ENCODE data around the gene CD300LB.

CD300LB gene

DNA sequence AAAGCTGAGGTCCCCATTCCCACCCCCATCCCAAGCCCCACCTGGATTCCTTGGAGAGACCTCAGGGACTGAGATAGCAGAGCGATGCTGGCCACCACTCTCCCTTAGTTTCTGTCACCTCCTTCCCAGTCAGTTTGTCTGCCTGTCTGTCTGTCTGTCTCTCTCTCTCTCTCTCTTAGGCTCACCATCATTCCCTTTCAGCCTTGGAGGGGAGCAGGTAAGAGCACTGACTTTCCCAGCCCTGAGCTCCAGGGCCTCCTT lies 5.9 kb downstream of the CD300LB start:
- Histone ChIP-seq H3K9me2 (replicated peaks; ENCODE audit: low read depth, low read length) (no peaks in the 10 kb centered on the region), H3K27me3 (ENCODE audit: insufficient read depth, low read length, poor library complexity, severe bottlenecking) (no peaks in the 10 kb centered on the region), H3K36me3 (ENCODE audit: insufficient read depth, low read length) (no peaks in the 10 kb centered on the region), H4K20me1 (ENCODE audit: insufficient read depth, low read length, poor library complexity, severe bottlenecking) (no peaks in the 10 kb centered on the region), H3K4me3 (ENCODE audit: low read length, poor library complexity, severe bottlenecking) (no peak overlapping the region), H3K4me1 (ENCODE audit: insufficient read depth, low read length, poor library complexity, severe bottlenecking) (no peaks in the 10 kb centered on the region), H3K9ac (ENCODE audit: low read depth, low read length, poor library complexity, severe bottlenecking) (no peak overlapping the region), H3F3A (ENCODE audit: low read depth) (no peaks in the 10 kb centered on the region), H3K4me2 (ENCODE audit: low read depth, low read length, poor library complexity, severe bottlenecking) (no peak overlapping the region), H2AFZ (ENCODE audit: low read length) (no peak overlapping the region), H3K9me3 (ENCODE audit: insufficient read depth, low read depth, low read length) (no peaks in the 10 kb centered on the region), H3K79me2 (ENCODE audit: insufficient read depth, low read length) (no peaks in the 10 kb centered on the region)
- no peak for TF ChIP-seq EZH2phosphoT487 (IDR thresholded peaks at IDR 0.05; ENCODE audit: borderline replicate concordance)
- TF ChIP-seq, protein P1, sequence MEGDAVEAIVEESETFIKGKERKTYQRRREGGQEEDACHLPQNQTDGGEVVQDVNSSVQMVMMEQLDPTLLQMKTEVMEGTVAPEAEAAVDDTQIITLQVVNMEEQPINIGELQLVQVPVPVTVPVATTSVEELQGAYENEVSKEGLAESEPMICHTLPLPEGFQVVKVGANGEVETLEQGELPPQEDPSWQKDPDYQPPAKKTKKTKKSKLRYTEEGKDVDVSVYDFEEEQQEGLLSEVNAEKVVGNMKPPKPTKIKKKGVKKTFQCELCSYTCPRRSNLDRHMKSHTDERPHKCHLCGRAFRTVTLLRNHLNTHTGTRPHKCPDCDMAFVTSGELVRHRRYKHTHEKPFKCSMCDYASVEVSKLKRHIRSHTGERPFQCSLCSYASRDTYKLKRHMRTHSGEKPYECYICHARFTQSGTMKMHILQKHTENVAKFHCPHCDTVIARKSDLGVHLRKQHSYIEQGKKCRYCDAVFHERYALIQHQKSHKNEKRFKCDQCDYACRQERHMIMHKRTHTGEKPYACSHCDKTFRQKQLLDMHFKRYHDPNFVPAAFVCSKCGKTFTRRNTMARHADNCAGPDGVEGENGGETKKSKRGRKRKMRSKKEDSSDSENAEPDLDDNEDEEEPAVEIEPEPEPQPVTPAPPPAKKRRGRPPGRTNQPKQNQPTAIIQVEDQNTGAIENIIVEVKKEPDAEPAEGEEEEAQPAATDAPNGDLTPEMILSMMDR (conservative IDR thresholded peaks at IDR 0.05; ENCODE audit: low read length): no peak

DNA sequence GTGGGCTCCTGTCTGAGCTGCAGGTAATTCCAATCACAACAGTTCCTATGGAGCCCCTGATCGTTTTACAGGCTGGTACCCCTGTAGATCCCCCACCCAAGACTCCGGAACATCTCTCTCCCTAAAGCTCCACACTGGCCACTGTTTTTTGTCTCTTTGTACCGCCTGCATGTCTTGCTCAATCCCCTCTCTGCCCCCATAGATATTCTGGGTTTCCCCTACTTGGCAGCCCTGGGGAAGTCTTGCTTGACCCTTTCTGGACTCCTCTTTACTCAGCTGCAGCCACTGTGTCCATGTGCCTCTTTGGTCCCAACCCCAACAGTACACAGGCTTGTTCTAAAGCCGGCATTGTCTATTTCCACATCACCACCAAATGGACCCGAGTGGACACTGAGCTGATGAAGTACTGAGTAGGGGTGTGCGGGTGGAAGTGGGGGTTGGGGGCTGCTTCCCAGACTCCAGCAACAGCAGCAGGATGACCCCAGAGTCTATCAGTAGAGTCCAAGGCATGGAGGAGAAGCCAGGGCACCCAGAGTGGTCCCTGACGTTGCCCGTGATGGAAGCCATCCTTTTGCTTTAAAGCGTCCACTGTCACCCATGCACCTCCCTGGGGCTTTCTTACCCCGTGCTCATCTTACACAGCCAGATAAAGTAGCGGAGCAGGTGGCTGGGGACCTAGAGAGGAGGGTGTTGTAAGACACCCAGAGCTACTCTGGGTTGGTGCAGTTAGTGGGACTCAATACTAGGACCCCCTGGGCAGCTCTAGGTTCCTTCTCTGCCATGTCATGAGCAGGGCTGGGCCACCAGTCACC lies 6.4 kb downstream of the CD300LB start:
- H4K20me1 ChIP-seq (ENCODE audit: insufficient read depth, low read length, poor library complexity, severe bottlenecking): no peaks in the 10 kb centered on the region
- no peak overlapping the region for H3K9ac ChIP-seq (ENCODE audit: low read depth, low read length, poor library complexity, severe bottlenecking)
- H3K4me2 ChIP-seq (ENCODE audit: low read depth, low read length, poor library complexity, severe bottlenecking): no peak overlapping the region
- no peaks in the 10 kb centered on the region for H3K9me2 ChIP-seq (replicated peaks; ENCODE audit: low read depth, low read length)
- H3K4me1 ChIP-seq (ENCODE audit: insufficient read depth, low read length, poor library complexity, severe bottlenecking): no peaks in the 10 kb centered on the region
- TF ChIP-seq EZH2phosphoT487 (IDR thresholded peaks at IDR 0.05; ENCODE audit: borderline replicate concordance): no peak
- TF ChIP-seq, protein P1 (conservative IDR thresholded peaks at IDR 0.05; ENCODE audit: low read length): no peak
- H3F3A ChIP-seq (ENCODE audit: low read depth): no peaks in the 10 kb centered on the region
- H3K27me3 ChIP-seq (ENCODE audit: insufficient read depth, low read length, poor library complexity, severe bottlenecking): no peaks in the 10 kb centered on the region
- H2AFZ ChIP-seq (ENCODE audit: low read length): no peak overlapping the region
- no peaks in the 10 kb centered on the region for H3K9me3 ChIP-seq (ENCODE audit: insufficient read depth, low read depth, low read length)
- H3K36me3 ChIP-seq (ENCODE audit: insufficient read depth, low read length): no peaks in the 10 kb centered on the region
- H3K4me3 ChIP-seq (ENCODE audit: low read length, poor library complexity, severe bottlenecking): no peak overlapping the region
- H3K79me2 ChIP-seq (ENCODE audit: insufficient read depth, low read length): no peaks in the 10 kb centered on the region

DNA sequence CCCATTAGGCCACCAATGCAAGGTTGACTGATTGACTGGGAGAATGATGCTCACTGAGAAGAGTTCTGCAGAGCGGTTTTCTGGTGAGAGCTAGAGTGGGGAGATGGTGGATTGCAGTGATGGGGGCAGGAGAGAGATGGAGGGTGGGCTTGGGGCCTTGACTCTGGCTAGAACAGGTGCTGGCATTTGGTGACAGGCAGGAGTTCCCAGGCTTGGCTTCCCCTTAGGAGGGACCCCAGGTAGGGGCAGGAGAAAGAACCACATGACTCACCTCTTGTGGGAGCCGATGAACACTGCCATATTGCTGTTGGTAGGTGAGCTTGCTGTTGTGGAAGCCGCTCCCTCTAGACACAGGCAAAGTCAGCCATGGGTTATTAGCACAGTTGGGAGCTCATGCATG lies 8.0 kb downstream of the CD300LB start:
- Histone ChIP-seq H3K9ac (ENCODE audit: low read depth, low read length, poor library complexity, severe bottlenecking) (no peak overlapping the region), H3K4me1 (ENCODE audit: insufficient read depth, low read length, poor library complexity, severe bottlenecking) (no peaks in the 10 kb centered on the region), H3K4me3 (ENCODE audit: low read length, poor library complexity, severe bottlenecking) (no peak overlapping the region), H3K36me3 (ENCODE audit: insufficient read depth, low read length) (no peaks in the 10 kb centered on the region), H3K9me2 (replicated peaks; ENCODE audit: low read depth, low read length) (no peaks in the 10 kb centered on the region), H3K79me2 (ENCODE audit: insufficient read depth, low read length) (no peaks in the 10 kb centered on the region), H2AFZ (ENCODE audit: low read length) (no peak overlapping the region), H3K9me3 (ENCODE audit: insufficient read depth, low read depth, low read length) (no peaks in the 10 kb centered on the region), H3K27me3 (ENCODE audit: insufficient read depth, low read length, poor library complexity, severe bottlenecking) (no peaks in the 10 kb centered on the region), H3K4me2 (ENCODE audit: low read depth, low read length, poor library complexity, severe bottlenecking) (no peak overlapping the region), H4K20me1 (ENCODE audit: insufficient read depth, low read length, poor library complexity, severe bottlenecking) (no peaks in the 10 kb centered on the region), H3F3A (ENCODE audit: low read depth) (no peaks in the 10 kb centered on the region)
- no peak for TF ChIP-seq EZH2phosphoT487 (IDR thresholded peaks at IDR 0.05; ENCODE audit: borderline replicate concordance)
- TF ChIP-seq, protein P1 (conservative IDR thresholded peaks at IDR 0.05; ENCODE audit: low read length): no peak
